Measurements from ENCODE around the gene LYSMD1. TPM values are rescaled to one million over a fixed set of nuclear protein-coding genes. Genes with fewer than 3 reads are reported as not detected.

LYSMD1 gene
- total and polyA plus RNA-seq, 2 of the 8 experiments (the other 6 are each of a cell fraction or from before 2014, with no cell fraction given): 2.4 to 6.0 TPM

DNA sequence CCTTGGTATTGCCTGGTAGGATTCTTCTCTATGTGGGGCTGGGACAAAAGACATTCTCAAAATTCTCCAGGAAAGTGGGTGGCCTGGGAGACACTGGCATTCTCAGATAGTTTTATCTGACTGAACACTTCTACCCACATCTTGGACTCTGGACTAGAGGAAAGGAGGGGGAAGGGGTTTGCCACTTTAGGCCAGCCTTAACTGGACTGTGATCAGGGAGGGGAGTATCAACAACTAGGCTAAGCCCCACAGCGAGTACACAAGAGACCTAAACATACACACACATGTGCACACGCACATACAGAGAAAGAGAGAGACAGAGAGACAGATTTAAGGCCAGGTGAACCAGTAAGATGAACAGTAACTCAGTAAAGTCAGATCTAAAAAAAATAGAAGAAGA lies 18.0 kb downstream of the LYSMD1 start:
- no peaks in the 10 kb centered on the region for H3K79me2 ChIP-seq (ENCODE audit: control insufficient read depth in 1 of 2, insufficient read depth in 2 of 2, low read length in 2 of 2)
- WGBS, 2 experiments (ENCODE audit: extremely low coverage in 1 of 2, insufficient coverage in 1 of 2, insufficient read length in 1 of 2, insufficient replicate concordance in 2 of 2, low coverage in 1 of 2, low lambda C conversion rate in 2 of 2, missing lambda C conversion rate in 1 of 2): 76% methylated on average over 2 of the region's 2 CpGs; no CpG with 5 or more reads in 1 of the 2 experiments
- H4K91ac ChIP-seq (replicated peaks; ENCODE audit: insufficient read length, low read length): no peak overlapping the region
- H3K27me3 ChIP-seq (replicated peaks in 1 of 4; ENCODE audit: control insufficient read depth in 3 of 4, extremely low read depth in 1 of 4, insufficient read depth in 3 of 4, low read length in 3 of 4): peaks cover 0 to 17% (median 8%) of the 10 kb centered on the region in 4 experiments; a peak in 5 of 7 replicates
- no peak overlapping the region for H2BK12ac ChIP-seq (ENCODE audit: low read depth, low read length)
- H3K56ac ChIP-seq (replicated peaks; ENCODE audit: insufficient read length, low read depth, low read length): no peak overlapping the region
- no peaks in the 10 kb centered on the region for H3K9me3 ChIP-seq (ENCODE audit: insufficient read depth in 2 of 2, low read depth in 1 of 2, low read length in 1 of 2)
- H3K4me2 ChIP-seq (ENCODE audit: insufficient read depth in 1 of 2, low read depth in 2 of 2, low read length in 2 of 2): peak overlapping the region in 1 of 2 experiments; percentile 98; a peak in 1 of 4 replicates
- no peaks in the 10 kb centered on the region for H3K36me3 ChIP-seq (ENCODE audit: control insufficient read depth in 2 of 4, insufficient read depth in 4 of 4, low read length in 3 of 4)
- H4K20me1 ChIP-seq (replicated peaks in 1 of 2; ENCODE audit: control insufficient read depth in 1 of 2, insufficient read depth in 2 of 2, low read length in 2 of 2): no peaks in the 10 kb centered on the region
- H3K79me1 ChIP-seq (ENCODE audit: low read depth, low read length): peaks cover 5% of the 10 kb centered on the region; the same call in 1 of the 2 replicates
- H3K23me2 ChIP-seq (ENCODE audit: low read depth, low read length): peaks cover 16% of the 10 kb centered on the region
- H3K27ac ChIP-seq (ENCODE audit: low read depth, low read length): no peak overlapping the region
- no peak overlapping the region for H3K23ac ChIP-seq (ENCODE audit: insufficient read length)
- no peak overlapping the region for H2BK20ac ChIP-seq (ENCODE audit: low read length)
- FAIRE-seq (no peak), DNase-seq (ENCODE audit: low read depth in 1 of 2, low spot score in 2 of 2) (no peak)
- H3K9ac ChIP-seq (replicated peaks in 1 of 4; ENCODE audit: extremely low read depth in 1 of 4, low read depth in 3 of 4, low read length in 3 of 4): no peak overlapping the region
- POLR2A ChIA-PET (ENCODE audit: partially characterized antibody): interaction anchor here (1.4 to 10.7 kb wide), 2 partner anchors 16 to 17 kb away, joined by 3 to 124 read pairs; no protein-coding TSS in a partner anchor
- H2BK120ac ChIP-seq (replicated peaks; ENCODE audit: low read depth, low read length): no peak overlapping the region
- peaks cover 15 to 29% (median 20%) of the 10 kb centered on the region in 4 experiments for H3K4me1 ChIP-seq (replicated peaks in 1 of 4; ENCODE audit: control insufficient read depth in 3 of 4, insufficient read depth in 4 of 4, low read length in 3 of 4)
- H2BK15ac ChIP-seq (ENCODE audit: low read length): no peak overlapping the region
- peak overlapping the region in 1 of 4 experiments; percentile 85; a peak in 1 of 8 replicates for H3K4me3 ChIP-seq (ENCODE audit: extremely low read depth in 1 of 4, insufficient read depth in 2 of 4, low read depth in 3 of 4, low read length in 4 of 4)
- H2AK5ac ChIP-seq (ENCODE audit: low read depth, low read length): no peak overlapping the region
- no peak overlapping the region for H2AFZ ChIP-seq (ENCODE audit: low read length)
- H2BK5ac ChIP-seq (ENCODE audit: low read depth, low read length): no peak overlapping the region
- TF ChIP-seq RBBP5 (IDR thresholded peaks at IDR 0.05; ENCODE audit: borderline replicate concordance, low read depth, low read length) (no peak), CEBPB (IDR thresholded peaks at IDR 0.05; ENCODE audit: low read depth, low read length) (no peak), SRF (IDR thresholded peaks at IDR 0.05; ENCODE audit: low read depth, low read length) (no peak), TBP (IDR thresholded peaks at IDR 0.05; ENCODE audit: low read depth, low read length) (no peak), YY1 (IDR thresholded peaks at IDR 0.05; ENCODE audit: low read depth, low read length) (no peak), JUND (IDR thresholded peaks at IDR 0.05; ENCODE audit: low read length) (no peak), ASH2L (IDR thresholded peaks at IDR 0.05; ENCODE audit: low read length) (no peak), POLR2A (IDR thresholded peaks at IDR 0.05; ENCODE audit: control extremely low read depth in 1 of 2, low read depth in 2 of 2, low read length in 2 of 2) (no peak), KDM4A (IDR thresholded peaks at IDR 0.05; ENCODE audit: low read depth, low read length, severe bottlenecking) (no peak)
- no peak overlapping the region for H3K18ac ChIP-seq (ENCODE audit: extremely low read depth, low read length)
- no peak overlapping the region for H3K14ac ChIP-seq (ENCODE audit: insufficient read length)
- H3K4ac ChIP-seq (replicated peaks; ENCODE audit: insufficient read length, low read depth, low read length): no peak overlapping the region
- CTCF ChIA-PET (ENCODE audit: partially characterized antibody): interaction anchor here (1.4 to 1.8 kb wide), 3 partner anchors 8 to 120 kb away, joined by 4 to 9 read pairs (median 5); no protein-coding TSS in a partner anchor
- H4K5ac ChIP-seq (ENCODE audit: insufficient read length, low read depth, low read length): no peak overlapping the region
- H4K8ac ChIP-seq (ENCODE audit: extremely low read depth, insufficient read depth, low read length): no peak overlapping the region
